Activated CD8-positive, alpha-beta memory T cell treated with anti-CD3 and anti-CD28 coated beads for 36 hours (primary cell): ENCODE results near the gene KRTAP9-1. TPM values are rescaled to one million over a fixed set of nuclear protein-coding genes. Genes with fewer than 3 reads are reported as not detected.
"Not testable (repeated sequence)": the region's sequence is repeated elsewhere in the genome, so short reads cannot be mapped to it uniquely, and the experiment has no call there.

ENCODE experiments used
- CTCF ChIA-PET: fragments of 350-600 bp; sonication (Branson Sonifier 250); formaldehyde crosslinking; loops from one replicate; lab custom pipeline; 2021; ENCODE audit warnings: antibody characterized with exemption; lab: Charles Lee
- POLR2A ChIA-PET: fragments of 350-600 bp; sonication (Branson Sonifier 250); formaldehyde crosslinking; loops from one replicate; lab custom pipeline; 2021; ENCODE audit warnings: antibody characterized with exemption; lab: Charles Lee
- total RNA-seq, 2 experiments: library from RNA; stranded (reverse); gene quantifications; one replicate each; pipeline ENCODE4 v1.2.3, GENCODE V29; 2021

Gene KRTAP9-1, protein sequence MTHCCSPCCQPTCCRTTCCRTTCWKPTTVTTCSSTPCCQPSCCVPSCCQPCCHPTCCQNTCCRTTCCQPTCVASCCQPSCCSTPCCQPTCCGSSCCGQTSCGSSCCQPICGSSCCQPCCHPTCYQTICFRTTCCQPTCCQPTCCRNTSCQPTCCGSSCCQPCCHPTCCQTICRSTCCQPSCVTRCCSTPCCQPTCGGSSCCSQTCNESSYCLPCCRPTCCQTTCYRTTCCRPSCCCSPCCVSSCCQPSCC
- not detected for total RNA-seq

DNA sequence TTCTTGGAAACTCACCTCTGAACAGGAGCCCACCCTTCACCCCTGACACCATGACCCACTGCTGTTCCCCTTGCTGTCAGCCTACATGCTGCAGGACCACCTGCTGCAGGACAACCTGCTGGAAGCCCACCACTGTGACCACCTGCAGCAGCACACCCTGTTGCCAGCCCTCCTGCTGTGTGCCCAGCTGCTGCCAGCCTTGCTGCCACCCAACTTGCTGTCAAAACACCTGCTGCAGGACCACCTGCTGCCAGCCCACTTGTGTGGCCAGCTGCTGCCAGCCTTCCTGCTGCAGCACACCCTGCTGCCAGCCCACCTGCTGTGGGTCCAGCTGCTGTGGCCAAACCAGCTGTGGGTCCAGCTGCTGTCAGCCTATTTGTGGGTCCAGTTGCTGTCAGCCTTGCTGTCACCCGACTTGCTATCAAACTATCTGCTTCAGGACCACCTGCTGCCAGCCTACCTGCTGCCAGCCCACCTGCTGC lies at the start of gene KRTAP9-1:
Gene KRTAP9-1, plus strand, starts transcription at position 51 of the 482 bp plus-strand sequence. Its CDS starts 0 bp downstream, at position 51.
- POLR2A ChIA-PET, CTCF ChIA-PET: not testable (repeated sequence)

DNA sequence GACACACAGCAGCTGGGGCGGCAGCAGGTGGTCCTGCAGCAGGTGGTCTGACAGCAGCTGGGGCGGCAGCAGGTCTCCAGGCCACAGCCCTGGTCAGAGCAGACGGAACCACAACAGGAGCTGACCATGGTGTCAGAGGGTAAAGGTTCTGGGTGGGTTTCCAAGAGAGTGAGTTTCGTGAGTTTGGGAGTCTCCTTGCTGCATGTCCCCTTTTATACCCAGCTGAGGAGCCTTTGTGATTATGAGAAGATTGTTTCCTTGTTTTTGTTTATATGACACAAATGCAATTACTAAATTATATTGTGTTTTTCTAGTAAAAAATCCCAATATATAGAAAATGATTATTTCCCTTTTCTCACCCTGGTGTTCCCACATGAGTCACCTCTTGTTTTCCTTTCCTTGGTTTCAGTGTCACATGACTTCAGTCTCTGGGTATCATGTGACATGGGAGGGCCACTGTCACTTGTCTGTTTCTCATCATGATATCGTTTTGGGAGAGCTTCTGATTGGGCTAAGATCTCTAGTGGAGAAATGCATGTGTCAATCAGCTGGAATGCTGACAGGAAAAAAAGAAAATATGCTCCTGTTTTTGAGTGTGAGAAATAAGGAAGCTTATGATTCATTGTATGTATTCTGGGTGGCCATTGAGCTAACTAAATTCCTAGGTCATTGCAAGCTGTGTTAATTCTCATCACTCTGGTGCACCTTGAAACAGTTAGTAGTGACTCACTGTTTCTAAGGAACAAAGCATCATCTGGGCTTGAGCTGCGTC lies 49.1 kb upstream of the KRTAP9-1 start, which contains the start of gene KRTAP4-6:
Gene KRTAP4-6, minus strand, starts transcription at position 185 of the 772 bp plus-strand sequence. Its CDS starts 57 bp downstream, at position 128.
- POLR2A ChIA-PET = no interaction called here
- CTCF ChIA-PET = no interaction called here

DNA sequence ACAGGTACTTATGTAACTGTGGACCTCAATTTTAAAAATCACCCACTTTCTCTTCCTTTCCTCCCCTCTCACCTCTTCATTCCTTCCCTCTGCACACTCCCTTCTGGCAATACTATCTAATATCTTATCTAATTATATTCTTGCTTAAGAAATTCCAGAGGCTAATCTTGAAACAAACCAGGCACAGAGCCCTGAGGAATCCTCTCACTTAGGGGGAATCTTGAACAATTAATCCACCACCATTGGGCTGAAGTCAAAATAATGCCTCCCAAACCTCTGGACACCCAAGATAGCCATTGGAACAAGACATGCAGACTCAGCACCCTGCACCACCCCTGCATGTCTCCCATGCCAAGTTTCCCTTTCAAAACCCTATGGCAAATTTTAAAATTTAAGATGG lies 48.3 kb upstream of the KRTAP9-1 start:
- ChIA-PET CTCF (no interaction called here), POLR2A (no interaction called here)

DNA sequence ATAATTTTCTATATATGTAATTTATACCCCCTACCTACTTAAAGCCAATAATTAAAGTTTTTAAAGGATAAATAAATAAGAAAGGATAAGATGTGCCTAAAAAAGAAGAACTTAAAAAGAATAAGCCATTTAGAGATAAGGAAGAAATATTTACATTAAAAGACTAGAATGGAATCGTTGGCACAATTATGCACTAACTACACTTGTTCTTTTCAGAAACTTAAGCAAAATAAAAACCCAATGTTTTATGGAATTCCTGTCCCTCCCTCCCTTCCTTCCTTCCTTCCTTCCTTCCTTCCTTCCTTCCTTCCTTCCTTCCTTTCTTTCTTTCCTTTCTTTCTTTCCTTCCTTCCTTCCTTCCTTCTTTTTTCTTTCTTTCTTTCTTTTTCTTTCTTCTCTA lies 44.8 kb upstream of the KRTAP9-1 start:
- CTCF ChIA-PET = no interaction called here
- POLR2A ChIA-PET = no interaction called here

DNA sequence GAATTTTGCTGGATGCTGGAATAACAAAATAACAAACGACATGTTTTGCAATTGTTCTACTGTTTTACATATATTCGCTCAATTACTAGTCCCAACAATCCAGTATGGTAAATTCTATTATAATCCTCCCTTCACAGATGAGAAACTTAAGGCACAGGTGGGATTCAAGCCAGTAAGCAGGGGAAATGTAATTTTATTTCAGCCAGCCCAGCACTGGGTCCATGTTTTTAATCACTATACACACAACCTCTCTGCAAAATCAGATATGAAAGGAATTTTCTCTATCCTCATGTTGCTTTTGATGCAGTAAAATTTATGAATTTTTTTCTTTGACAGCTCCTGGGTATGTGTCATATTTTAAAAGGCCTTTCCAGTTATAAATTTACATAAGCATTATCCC lies 44.4 kb upstream of the KRTAP9-1 start:
- ChIA-PET CTCF (no interaction called here), POLR2A (no interaction called here)

DNA sequence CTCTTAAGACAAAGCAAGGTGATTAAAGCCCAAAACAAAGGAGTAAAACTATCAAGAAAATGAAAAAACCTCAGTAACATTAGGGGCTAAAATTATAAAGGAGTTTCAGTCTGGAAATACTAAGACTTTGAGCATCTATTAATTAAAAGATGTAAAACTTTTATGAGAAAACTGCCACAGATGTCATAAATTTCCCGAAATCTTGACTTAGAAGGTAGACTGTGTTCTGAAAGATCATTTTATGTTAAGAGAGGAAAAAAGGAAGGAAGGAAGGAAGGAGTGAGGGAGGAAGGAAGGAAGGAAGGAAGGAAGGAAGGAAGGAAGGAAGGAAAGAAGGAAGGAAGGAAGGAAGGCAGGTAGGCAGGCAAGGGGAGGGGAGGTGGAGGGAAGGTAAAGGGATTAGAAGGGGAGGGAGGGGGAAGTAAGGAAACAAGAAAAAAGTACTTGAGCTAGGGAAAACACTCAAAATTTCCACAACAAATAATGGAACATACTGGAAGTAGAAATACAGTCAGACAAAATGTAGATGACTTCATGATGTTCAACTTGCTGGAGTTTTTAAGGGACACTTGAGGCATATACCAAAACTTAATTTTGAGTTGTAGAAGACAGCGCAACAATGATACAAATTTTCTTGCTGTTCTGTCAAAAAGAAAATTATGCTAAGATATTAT lies 42.0 kb upstream of the KRTAP9-1 start:
- ChIA-PET CTCF (no interaction called here), POLR2A (no interaction called here)

DNA sequence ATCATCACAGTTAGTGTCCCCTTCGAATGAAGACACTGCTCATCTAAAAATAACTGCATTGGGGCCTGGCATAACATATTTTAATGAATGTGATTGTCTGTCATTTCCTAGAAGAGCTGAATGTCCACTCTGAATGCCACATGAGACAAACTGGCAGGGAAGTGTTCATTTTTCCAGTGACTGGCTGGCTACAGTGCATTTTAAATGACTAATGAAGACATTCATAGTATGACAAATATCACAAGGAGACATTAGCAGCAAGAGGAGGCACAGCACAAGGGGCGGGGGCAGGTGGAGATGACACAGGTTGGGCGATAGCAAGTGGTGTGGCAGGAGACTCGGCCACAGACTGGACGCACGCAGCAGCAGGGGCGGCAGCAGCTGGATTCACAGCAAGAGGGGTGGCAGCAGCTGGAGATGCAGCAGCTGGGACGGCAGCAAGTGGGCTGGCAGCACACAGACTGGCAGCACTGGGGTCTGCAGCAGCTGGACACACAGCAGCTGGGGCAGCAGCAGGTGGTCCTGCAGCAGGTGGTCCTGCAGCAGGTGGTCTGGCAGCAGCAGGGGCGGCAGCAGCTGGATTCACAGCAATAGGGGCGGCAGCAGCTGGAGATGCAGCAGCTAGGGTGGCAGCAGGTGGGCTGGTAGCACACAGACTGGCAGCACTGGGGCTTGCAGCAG lies 40.6 kb upstream of the KRTAP9-1 start:
- POLR2A ChIA-PET, CTCF ChIA-PET: not testable (repeated sequence)

DNA sequence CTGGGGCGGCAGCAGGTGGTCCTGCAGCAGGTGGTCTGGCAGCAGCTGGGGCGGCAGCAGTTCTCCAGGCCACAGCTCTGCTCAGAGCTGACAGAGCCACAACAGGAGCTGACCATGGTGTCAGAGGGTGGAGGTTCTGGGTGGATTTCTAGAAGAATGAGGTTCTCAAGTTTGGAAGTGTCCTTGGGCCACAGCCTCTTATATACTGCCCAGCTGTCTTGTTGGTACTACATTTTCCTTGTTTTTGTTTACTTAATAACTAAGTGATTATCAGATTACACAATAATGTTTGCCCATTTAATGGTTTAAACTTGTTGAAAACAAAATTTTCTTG lies 40.1 kb upstream of the KRTAP9-1 start, which contains the start of gene KRTAP4-5:
Gene KRTAP4-5, minus strand, starts transcription at position 174 of the 334 bp plus-strand sequence. Its CDS starts 58 bp downstream, at position 116.
- CTCF ChIA-PET = no interaction called here
- POLR2A ChIA-PET = no interaction called here

DNA sequence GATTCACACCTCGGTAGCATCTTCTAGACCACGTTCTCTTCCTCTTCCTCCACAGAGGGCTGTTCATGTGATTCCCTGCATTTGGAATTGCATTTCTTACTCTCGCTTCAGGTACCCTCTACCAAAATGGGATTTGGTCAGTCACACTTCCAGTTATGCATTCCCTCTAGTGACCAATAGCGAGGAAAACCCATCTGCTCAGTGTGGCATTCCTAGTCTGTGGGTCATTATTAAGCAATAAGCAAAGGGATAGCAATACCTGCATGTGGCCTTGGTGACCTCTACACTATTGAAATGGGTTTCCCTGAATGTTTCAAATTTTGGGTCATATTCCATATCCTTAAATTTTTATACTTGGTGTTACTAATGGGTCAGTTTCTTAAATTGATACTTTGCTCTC lies 39.7 kb upstream of the KRTAP9-1 start:
- ChIA-PET CTCF (no interaction called here), POLR2A (no interaction called here)

DNA sequence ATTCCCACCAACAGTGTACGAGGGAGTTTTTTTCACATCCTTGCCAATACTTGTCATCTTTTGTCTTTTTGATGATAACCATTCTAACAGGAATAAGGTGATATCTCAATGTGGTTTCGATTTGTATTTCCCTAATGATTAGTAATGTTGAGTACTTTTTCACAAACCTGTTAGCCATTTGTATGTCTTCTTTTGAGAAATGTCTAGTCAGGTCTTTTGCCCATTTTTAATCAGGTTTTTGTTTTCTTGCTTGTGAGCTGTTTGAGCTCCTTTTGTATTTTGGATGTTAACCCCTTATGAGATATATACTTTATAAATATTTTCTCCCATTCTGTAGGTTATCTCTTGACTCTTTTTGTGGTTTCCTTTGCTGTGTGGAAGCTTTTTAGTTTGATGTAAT lies 38.2 kb upstream of the KRTAP9-1 start:
- ChIA-PET CTCF (no interaction called here), POLR2A (no interaction called here)

DNA sequence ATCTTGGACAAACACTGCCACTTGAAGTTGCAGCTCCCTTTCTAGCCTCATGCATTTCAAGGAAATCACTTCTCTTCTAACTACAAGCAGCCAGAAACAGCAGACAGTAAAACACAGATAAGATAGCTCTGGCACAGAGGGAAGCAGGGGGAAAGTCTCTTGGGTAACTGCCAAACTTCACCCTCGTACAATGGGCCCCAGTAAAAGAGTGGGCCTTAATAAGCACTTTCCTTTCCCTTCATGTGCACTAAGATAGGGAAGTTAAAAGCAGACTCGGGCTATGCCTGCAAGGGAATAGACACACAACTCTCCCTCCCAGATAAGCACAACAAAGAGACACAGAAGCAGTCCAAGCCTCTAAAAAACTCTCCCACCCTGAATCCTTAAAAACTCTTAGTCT lies 35.8 kb upstream of the KRTAP9-1 start:
- ChIA-PET CTCF (no interaction called here), POLR2A (no interaction called here)

DNA sequence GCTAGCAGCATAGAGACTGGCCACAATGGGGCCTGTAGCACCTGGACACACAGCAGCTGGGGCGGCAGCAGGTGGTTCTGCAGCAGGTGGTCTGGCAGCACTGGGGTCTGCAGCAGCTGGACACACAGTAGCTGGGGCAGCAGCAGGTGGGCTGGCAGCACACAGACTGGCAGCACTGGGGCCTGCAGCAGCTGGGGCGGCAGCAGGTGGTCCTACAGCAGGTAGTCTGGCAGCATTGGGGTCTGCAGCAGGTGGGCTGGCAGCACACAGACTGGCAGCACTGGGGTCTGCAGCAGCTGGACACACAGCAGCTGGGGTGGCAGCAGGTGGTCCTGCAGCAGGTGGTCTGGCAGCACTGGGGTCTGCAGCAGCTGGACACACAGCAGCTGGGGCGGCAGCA lies 29.5 kb upstream of the KRTAP9-1 start:
- POLR2A ChIA-PET = not testable (repeated sequence)
- CTCF ChIA-PET = interaction anchor here (0.6 kb wide), 1 partner anchor 954 kb away, joined by 4 read pairs; no protein-coding TSS in a partner anchor

DNA sequence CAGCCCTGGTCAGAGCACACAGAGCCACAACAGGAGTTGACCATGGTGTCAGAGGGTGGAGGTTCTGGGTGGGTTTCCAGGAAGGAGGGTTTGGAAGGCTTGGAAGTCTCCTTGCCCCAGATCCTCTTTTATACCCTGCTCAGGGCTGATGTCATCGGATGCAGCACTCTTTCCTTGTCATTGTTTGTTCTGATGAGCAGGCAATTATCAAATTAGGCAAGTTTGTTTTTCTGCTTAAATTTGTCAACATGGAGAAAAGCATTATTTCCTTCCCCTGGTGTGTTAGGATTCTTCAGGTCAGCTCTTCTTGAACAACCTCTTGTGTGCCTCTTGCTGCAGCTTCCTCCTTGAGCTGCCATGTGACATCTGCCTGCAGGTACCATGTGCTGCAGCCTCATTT lies 29.0 kb upstream of the KRTAP9-1 start, which contains the start of gene KRTAP4-4:
Gene KRTAP4-4, minus strand, starts transcription at position 101 of the 400 bp plus-strand sequence. Its CDS starts 57 bp downstream, at position 44.
- ChIA-PET CTCF (no interaction called here), POLR2A (no interaction called here)

DNA sequence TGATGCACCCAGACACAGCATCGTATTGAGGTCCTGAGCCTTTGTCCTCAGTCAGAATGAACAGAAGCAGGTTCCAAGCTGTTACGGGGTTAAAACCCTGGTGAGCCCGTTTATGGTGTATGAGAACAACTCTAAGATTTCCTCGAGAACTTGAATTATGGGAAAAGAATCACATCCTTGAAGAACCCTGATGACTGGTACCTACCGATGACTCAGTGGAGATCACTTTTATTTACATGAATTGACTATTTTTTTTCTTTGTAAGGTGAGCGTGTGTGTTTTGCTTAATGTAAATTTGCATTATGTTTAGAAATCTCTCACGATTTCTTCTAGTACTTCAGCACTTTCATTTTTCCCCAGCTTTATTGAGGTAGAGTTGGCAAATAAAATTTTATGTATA lies 25.9 kb upstream of the KRTAP9-1 start:
- ChIA-PET POLR2A (no interaction called here), CTCF (no interaction called here)

DNA sequence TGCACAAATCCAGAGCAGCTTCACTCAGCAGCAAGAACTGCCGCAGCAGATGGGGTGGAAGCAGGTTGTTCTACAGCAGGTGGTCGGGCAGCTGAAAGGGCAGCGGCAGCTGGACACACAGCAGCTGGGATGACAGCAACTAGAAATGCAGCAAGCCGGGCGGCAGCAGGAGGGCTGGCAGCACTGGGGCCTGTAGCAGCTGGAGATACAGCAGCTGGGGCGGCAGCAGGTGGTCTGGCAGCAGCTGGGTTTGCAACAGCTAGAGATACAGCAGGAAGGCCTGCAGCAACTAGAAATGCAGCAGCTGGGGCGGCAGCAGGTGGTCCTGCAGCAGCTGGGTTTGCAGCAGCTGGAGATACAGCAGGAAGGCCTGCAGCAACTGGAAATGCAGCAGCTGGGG lies 22.1 kb upstream of the KRTAP9-1 start:
- CTCF ChIA-PET = no interaction called here
- POLR2A ChIA-PET = no interaction called here

DNA sequence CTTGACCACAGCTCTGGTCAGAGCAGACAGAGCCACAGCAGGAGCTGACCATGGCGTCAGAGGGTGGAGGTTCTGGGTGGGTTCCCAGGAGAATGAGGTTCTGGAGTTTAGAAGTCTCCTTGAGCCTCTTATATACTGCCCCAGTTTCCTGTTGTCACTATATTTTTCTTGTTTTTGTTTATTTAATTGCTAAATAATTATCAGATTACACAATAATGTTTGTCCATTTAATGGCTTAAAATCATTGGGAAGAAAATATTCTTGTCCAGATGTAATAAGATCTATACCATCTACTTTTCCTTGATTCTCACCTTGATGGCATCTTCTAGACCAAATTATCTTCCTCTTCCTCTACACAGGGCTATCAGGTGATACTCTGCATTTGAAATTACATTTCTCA lies 21.6 kb upstream of the KRTAP9-1 start, which contains the start of gene KRTAP4-3:
Gene KRTAP4-3, minus strand, starts transcription at position 101 of the 400 bp plus-strand sequence. Its CDS starts 49 bp downstream, at position 52.
- POLR2A ChIA-PET = no interaction called here
- CTCF ChIA-PET = no interaction called here

DNA sequence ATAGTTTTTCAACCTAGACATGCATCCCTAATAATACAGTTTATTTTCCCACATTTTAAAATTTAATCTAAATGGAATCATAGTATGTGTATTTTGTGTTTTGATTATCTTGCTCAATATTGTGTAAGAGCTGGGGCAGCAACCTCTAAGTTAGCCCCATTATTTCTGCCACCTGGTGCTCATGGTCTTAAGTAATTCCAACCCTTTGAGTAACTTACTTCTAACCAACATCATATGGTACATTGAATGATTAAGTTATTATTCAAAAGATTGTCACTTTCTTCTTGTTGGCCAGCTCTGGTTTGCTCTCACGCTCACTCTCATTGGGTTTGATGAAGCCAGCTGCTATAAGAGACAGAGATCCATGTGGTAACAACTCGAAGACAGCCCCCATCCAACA lies 17.8 kb upstream of the KRTAP9-1 start:
- POLR2A ChIA-PET = no interaction called here
- CTCF ChIA-PET = no interaction called here

DNA sequence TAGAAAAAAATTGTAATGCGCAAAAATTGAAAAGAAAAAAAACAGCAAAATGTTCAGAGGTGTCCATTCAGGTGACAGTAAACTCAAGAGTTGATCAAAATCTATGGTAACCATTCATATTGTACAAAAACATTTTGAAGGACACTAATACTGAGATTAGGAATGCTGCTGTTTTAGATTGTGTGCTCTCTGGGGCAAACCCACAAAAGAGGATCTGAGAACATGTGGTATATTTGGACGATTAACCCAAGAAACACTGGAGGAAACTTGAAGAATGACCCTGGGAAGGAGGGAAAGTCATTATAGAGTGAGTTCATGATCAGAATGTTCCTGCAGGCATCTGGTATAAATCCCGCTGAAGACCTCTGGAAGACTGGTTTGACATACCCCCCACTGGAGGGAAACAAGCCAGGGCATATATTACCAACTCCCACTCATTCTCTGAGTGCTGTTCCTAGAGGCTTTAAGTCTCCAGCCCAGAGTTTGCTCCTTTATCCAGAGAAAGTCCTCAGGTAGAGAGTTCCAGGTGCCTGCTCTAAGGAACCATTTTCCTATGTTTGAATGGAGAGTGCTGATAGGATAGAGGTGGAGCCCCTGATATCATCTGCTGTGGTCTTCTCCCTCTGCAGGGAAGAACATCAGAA lies 12.8 kb upstream of the KRTAP9-1 start:
- POLR2A ChIA-PET = no interaction called here
- CTCF ChIA-PET = no interaction called here

DNA sequence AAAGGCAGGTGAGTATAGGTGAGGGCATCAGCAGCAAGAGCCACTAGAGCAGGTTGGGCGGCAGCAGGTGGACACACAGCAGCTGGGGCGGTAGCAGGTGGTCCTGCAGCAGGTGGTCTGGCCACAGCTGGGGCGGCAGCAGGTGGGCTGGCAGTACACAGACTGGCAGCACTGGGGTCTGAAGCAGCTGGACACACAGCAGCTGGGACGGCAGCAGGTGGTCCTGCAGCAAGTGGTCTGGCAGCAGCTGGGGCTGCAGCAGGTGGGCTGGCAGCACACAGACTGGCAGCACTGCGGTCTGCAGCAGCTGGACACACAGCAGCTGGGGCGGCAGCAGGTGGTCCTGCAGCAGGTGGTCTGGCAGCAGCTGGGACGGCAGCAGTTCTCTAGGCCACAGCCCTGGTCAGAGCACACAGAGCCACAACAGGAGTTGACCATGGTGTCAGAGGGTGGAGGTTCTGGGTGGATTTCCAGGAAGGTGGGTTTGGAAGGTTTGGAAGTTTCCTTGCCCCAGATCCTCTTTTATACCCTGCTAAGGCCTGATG lies 11.9 kb upstream of the KRTAP9-1 start, which contains the start of gene KRTAP4-2:
Gene KRTAP4-2, minus strand, starts transcription at position 495 of the 545 bp plus-strand sequence. Its CDS starts 57 bp downstream, at position 438.
- ChIA-PET CTCF (no interaction called here), POLR2A (no interaction called here)
